Prostate gland (tissue), 2 donors: Measurements from ENCODE around the gene FBXO8.

Experiments
- POLR2A ChIP-seq: fragments of 450-650 bp; IDR thresholded peaks from one replicate; pipeline ENCODE4 v1.6.1; 2016; ENCODE audit warnings: antibody characterized with exemption, mild to moderate bottlenecking
- POLR2AphosphoS5 ChIP-seq: sonication (generic); formaldehyde crosslinking; IDR thresholded peaks from one replicate; pipeline ENCODE4 v1.6.1; 2017; ENCODE audit warnings: antibody characterized with exemption
- TF ChIP-seq, protein P1 (sequence below), 4 experiments: fragments of 200-600 bp in 2 of 4; fragments of 450-650 bp in 2 of 4; sonication (generic) in 2 of 4; IDR thresholded peaks; 1 replicate in 3 of 4; 2 replicates in 1 of 4; pipeline ENCODE4 v1.5.1; 2016 to 2019; ENCODE audit warnings: antibody characterized with exemption in 4 of 4, mild to moderate bottlenecking in 2 of 4, moderate library complexity in 2 of 4

DNA sequence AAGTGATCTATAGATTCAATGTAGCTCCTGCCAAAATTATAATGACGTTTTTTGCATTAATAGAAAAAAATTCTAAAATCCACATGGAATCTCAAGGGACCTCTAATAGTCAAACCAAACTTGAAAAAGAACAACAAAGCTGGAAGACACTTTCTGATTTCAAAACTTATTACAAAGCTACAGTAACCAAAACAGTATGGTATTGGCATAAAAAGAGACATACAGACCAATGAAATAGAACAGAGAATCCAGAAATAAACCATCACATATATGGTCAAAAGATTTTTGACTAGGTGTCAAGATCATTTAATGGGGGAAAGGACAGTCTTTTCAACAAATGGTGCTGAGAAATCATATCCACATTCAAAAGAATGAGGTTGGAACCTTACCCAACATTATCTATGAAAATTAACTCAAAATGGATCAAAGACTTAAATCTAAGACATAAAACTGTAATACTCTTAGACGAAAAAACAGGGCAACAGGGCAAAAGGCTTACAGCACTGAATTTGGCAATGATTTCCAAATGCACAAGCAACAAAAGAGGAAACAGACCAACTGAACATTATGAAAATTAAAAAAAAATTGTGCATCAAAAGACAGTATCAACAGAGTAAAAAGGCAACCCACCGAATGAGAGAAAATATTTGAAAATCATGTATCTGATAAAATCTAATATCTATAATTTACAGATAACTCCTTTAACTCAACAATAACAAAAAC lies 3.9 kb downstream of the FBXO8 start:
- TF ChIP-seq, protein P1, sequence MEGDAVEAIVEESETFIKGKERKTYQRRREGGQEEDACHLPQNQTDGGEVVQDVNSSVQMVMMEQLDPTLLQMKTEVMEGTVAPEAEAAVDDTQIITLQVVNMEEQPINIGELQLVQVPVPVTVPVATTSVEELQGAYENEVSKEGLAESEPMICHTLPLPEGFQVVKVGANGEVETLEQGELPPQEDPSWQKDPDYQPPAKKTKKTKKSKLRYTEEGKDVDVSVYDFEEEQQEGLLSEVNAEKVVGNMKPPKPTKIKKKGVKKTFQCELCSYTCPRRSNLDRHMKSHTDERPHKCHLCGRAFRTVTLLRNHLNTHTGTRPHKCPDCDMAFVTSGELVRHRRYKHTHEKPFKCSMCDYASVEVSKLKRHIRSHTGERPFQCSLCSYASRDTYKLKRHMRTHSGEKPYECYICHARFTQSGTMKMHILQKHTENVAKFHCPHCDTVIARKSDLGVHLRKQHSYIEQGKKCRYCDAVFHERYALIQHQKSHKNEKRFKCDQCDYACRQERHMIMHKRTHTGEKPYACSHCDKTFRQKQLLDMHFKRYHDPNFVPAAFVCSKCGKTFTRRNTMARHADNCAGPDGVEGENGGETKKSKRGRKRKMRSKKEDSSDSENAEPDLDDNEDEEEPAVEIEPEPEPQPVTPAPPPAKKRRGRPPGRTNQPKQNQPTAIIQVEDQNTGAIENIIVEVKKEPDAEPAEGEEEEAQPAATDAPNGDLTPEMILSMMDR (IDR thresholded peaks at IDR 0.05) = no peak
- no peak for TF ChIP-seq POLR2A
- no peak for TF ChIP-seq POLR2AphosphoS5
